SK-N-MC (cell line): ENCODE results near the gene ANKRD2.

Experiments used
- DNase-seq: peaks from one replicate; pipeline ENCODE4 v3.0.0-alpha.2; 2011; ENCODE audit warnings: low read depth, low spot score
- H3K27ac ChIP-seq: fragments of 200-600 bp; sonication (generic); 2 replicates; pipeline ENCODE4 v1.5.1; 2016; ENCODE audit warnings: mixed run types
- H3K36me3 ChIP-seq: fragments of 200-600 bp; sonication (generic); 2 replicates; pipeline ENCODE4 v1.6.1; 2017; ENCODE audit warnings: antibody characterized with exemption, low read length, mixed read lengths; ENCODE audit not compliant: insufficient read depth
- H3K4me3 ChIP-seq: fragments of 200-600 bp; sonication (generic); 2 replicates; pipeline ENCODE4 v1.5.1; 2016
- H3K9ac ChIP-seq: fragments of 200-600 bp; sonication (generic); 2 replicates; pipeline ENCODE4 v1.8.0; 2017; ENCODE audit warnings: mixed run types, mixed read lengths; ENCODE audit not compliant: insufficient read length
- H3K9me3 ChIP-seq: fragments of 200-600 bp; sonication (generic); 2 replicates; pipeline ENCODE4 v1.6.1; 2017; ENCODE audit warnings: low read depth, mild to moderate bottlenecking, antibody characterized with exemption, low read length, moderate library complexity, mixed read lengths
- EZH2 ChIP-seq: fragments of 200-600 bp; sonication (generic); IDR thresholded peaks from one replicate; pipeline ENCODE4 v1.6.1; 2017; ENCODE audit warnings: antibody characterized with exemption
- FOXP2 ChIP-seq: optimal IDR thresholded peaks from 2 replicates; pipeline ENCODE3; 2011; ENCODE audit warnings: mild to moderate bottlenecking, moderate library complexity; ENCODE audit not compliant: insufficient read depth; ENCODE audit errors: extremely low read length, control extremely low read depth
- POLR2AphosphoS5 ChIP-seq: IDR thresholded peaks from 2 replicates; pipeline ENCODE4 v1.6.1; 2012; ENCODE audit warnings: mild to moderate bottlenecking, low read depth, low read length, borderline replicate concordance

The ANKRD2 gene

DNA sequence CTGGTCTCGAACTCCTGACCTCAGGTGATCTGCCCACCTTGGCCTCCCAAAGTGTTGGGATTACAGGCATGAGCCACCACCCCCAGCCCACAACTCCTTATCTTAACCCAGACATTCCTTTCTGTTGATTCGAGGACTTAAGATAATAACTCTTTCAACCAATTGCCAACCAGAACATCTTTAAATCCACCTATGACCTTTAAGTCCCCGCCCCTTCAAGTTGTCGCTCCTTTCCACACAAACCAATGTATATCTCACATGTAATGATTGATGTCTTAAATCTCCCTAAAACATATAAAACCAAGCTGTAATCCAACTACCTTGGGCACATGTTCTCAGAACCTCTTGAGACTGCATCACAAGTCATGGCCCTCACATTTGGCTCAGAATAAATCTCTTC lies 7.8 kb upstream of the ANKRD2 start:
- TF ChIP-seq POLR2AphosphoS5 (no peak), FOXP2 (no peak)
- H3K9me3 ChIP-seq: no peaks in the 10 kb centered on the region

DNA sequence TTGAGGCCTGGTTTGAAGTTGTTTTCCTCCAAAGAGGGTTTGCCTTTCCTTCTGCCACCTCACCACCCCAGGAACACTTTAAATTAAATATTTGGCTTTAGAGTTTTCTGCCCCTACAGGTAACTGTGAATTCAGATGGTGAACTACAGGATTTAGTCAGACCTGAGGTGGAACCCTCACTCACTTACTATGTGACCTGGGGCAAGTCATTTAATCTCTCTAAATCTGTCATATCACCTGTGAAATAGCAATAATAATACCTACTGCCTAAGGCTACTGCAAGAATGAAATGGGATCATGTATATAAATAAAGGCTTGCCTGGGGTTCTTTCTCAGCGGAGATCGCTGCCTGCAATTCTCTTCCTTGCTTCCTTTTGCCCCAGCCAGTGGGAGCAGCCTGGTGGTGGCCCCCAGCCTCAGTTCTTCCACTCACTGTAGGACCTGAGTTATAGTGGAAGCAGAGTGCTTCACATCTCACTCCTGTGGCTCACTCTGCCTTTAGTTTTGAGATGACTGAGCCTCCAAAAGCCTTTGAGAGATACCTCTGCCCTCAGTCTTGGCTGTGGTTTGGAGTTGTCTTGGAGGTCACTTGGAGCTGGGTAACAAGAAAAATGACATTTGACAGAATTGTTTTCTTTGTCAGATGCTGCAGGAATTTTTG lies 6.1 kb upstream of the ANKRD2 start:
- no peaks in the 10 kb centered on the region for H3K36me3 ChIP-seq
- no peak for DNase-seq
- no peaks in the 10 kb centered on the region for H3K9me3 ChIP-seq
- H3K4me3 ChIP-seq: no peak overlapping the region
- H3K27ac ChIP-seq: no peak overlapping the region
- TF ChIP-seq EZH2 (no peak), POLR2AphosphoS5 (no peak), FOXP2 (no peak)
- no peak overlapping the region for H3K9ac ChIP-seq

More for the DNA sequence above, 7.8 kb upstream of the ANKRD2 start:
- H3K4me3 ChIP-seq: no peak overlapping the region
- no peaks in the 10 kb centered on the region for H3K36me3 ChIP-seq
- DNase-seq: no peak
- no peak overlapping the region for H3K27ac ChIP-seq
- H3K9ac ChIP-seq: no peak overlapping the region

DNA sequence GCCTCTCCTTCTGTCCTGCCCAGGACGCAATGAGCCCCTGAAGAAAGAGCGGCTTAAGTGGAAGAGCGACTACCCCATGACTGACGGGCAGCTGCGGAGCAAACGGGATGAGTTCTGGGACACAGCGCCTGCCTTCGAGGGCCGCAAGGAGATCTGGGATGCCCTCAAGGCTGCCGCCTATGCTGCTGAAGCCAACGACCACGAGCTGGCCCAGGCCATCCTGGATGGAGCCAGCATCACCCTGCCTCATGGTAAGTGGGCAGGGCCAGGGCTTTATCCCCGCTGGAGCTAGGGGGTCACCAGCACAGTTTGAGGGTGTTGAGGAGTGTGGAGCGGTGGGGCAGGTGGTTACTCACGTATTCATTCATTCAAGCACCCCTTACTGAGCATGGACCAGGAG lies 4.7 kb upstream of the ANKRD2 start:
- H3K27ac ChIP-seq: no peak overlapping the region

DNA sequence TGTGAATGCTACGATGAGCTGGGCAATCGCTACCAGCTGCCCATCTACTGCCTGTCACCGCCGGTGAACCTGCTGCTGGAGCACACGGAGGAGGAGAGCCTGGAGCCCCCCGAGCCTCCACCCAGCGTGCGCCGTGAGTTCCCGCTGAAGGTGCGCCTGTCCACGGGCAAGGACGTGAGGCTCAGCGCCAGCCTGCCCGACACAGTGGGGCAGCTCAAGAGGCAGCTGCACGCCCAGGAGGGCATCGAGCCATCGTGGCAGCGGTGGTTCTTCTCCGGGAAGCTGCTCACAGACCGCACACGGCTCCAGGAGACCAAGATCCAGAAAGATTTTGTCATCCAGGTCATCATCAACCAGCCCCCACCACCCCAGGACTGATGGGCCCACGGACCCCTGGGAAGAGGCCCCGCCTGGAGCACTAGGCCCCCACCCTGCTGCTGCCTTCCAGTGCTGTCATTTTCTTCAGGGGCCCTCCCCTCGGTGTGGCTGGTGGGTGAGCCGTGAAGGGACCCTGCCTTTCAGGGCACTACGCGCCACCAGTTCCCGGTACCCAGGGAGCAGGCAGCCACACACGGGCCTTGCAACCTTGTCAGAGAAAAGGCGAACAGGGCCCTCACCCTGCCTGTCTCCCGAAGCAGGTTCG lies 2.3 kb upstream of the ANKRD2 start:
- Histone ChIP-seq H3K27ac (no peak overlapping the region), H3K9me3 (no peaks in the 10 kb centered on the region), H3K9ac (no peak overlapping the region), H3K36me3 (no peaks in the 10 kb centered on the region), H3K4me3 (no peak overlapping the region)
- DNase-seq: no peak
- TF ChIP-seq EZH2 (no peak), POLR2AphosphoS5 (no peak), FOXP2 (no peak)

More for the DNA sequence above, 4.7 kb upstream of the ANKRD2 start:
- TF ChIP-seq POLR2AphosphoS5: no peak
- TF ChIP-seq FOXP2: no peak
- no peak for TF ChIP-seq EZH2
- Histone ChIP-seq H3K9me3 (no peaks in the 10 kb centered on the region), H3K36me3 (no peaks in the 10 kb centered on the region), H3K4me3 (no peak overlapping the region), H3K9ac (no peak overlapping the region)
- no peak for DNase-seq

DNA sequence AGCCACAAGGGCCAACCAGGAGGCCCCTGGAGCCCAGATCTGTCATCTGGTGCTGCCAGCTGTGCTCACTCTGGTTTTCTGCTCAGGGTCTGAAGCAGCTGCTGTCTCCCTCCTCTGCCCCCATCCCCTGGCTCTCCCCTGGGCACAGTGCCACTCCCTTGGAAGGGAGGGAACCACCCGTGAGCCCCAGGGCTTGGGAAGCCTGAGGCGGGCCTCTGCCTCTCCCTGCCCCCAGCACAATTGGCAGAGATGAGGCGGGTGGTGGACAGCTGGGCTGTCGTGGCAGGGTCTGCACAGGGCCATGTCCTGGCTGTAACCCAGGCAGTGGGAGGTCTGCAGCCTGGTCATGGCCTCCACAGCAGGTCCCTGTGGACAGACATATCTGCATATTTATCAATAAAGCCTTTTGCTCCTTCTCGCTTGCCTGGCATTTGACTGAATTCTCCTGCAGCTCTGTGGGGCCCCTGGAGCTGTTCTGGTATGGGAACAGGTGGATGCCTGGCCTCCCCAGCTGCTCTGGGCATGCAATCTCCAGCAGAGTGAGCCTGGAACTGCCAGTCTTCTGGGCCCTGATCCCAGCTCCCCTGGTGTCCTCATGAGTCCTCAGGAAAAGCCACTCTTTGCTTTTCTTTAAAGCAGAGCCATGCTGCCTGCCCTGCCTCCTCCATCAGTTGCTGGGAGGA lies 1.6 kb upstream of the ANKRD2 start:
- TF ChIP-seq EZH2 (no peak), FOXP2 (no peak), POLR2AphosphoS5 (no peak)
- no peak overlapping the region for H3K9ac ChIP-seq
- H3K27ac ChIP-seq: no peak overlapping the region
- H3K9me3 ChIP-seq: no peaks in the 10 kb centered on the region
- H3K36me3 ChIP-seq: no peaks in the 10 kb centered on the region
- DNase-seq: no peak
- no peak overlapping the region for H3K4me3 ChIP-seq

DNA sequence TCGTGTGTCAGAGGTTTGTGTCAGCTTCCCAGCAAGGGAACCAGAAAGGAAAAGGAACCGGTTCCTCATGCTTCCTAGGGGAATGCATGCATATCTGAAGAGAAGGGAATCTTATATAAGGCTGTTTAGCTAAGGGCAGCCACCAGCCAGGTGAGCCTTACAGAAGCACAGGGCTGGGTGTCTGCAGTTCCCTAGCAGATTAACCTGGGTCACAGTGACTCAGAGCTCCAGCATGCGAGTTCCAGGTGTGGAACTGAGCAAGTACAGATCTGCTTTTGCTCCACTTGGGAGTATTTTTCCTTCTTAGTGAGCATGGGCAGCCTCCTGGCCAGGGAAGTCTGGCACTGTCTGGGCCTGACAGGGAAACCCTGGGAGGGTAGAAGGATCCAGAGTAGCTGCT lies 957 bp upstream of the ANKRD2 start:
- TF ChIP-seq EZH2 (no peak), FOXP2 (no peak), POLR2AphosphoS5 (no peak)
- Histone ChIP-seq H3K9ac (no peak overlapping the region), H3K27ac (no peak overlapping the region), H3K9me3 (no peaks in the 10 kb centered on the region), H3K36me3 (no peaks in the 10 kb centered on the region), H3K4me3 (no peak overlapping the region)
- DNase-seq: no peak

DNA sequence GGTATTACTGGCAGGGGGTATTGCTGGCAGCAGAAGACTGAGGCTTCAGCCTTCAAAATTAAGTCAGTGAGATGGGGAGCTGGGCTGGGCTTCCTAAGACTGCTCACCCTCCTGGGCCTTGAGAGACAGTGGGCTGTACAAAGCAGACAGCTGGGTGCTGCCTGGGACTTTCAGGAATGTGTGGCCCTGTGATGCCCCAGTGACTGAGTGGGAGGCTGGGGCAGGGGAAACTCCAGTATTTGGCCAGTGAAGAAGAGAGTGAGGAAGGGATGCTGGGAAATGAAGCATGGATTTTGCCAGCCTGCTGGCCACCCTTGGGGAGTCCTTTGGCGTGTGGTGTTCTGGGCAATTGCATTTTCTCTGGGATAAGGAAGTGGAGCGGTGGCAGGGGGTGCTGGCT lies 442 bp downstream of the ANKRD2 start:
- no peaks in the 10 kb centered on the region for H3K9me3 ChIP-seq
- no peak overlapping the region for H3K9ac ChIP-seq
- H3K36me3 ChIP-seq: no peaks in the 10 kb centered on the region
- TF ChIP-seq POLR2AphosphoS5: no peak
- no peak for TF ChIP-seq FOXP2
- TF ChIP-seq EZH2: no peak
- H3K4me3 ChIP-seq: no peak overlapping the region
- no peak overlapping the region for H3K27ac ChIP-seq
- no peak for DNase-seq

DNA sequence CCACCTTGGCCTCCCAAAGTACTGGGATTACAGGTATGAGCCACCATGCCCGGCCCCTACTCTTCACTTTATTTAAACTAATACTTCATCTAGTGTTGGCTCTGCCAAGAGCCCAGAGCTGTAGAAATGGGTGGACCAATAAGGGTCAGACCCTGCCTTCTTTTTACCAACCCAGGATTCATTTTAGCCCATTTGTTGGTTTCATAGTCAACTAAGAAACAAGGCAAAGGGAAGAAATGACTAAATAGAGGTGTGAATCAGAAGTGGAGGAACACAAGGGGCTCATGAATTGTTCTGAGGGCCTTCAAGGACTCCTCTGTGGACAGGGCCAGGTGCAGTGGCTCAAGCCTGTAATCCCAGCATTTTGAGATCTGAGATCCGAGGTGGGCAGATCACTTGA lies 1.1 kb downstream of the ANKRD2 start:
- Histone ChIP-seq H3K36me3 (no peaks in the 10 kb centered on the region), H3K9ac (no peak overlapping the region), H3K27ac (no peak overlapping the region), H3K9me3 (no peaks in the 10 kb centered on the region), H3K4me3 (no peak overlapping the region)
- TF ChIP-seq EZH2 (no peak), FOXP2 (no peak)
- no peak for DNase-seq
